Fibroblast of the conjunctiva (primary cell): ENCODE data around the gene HIPK2.
A peak's percentile ranks its signal among the peaks of the same experiment; 100 is the strongest.

Experiments used
- DNase-seq: peaks from one replicate; pipeline ENCODE4 v3.0.0-alpha.2; 2010; ENCODE audit warnings: low read depth

Gene HIPK2

DNA sequence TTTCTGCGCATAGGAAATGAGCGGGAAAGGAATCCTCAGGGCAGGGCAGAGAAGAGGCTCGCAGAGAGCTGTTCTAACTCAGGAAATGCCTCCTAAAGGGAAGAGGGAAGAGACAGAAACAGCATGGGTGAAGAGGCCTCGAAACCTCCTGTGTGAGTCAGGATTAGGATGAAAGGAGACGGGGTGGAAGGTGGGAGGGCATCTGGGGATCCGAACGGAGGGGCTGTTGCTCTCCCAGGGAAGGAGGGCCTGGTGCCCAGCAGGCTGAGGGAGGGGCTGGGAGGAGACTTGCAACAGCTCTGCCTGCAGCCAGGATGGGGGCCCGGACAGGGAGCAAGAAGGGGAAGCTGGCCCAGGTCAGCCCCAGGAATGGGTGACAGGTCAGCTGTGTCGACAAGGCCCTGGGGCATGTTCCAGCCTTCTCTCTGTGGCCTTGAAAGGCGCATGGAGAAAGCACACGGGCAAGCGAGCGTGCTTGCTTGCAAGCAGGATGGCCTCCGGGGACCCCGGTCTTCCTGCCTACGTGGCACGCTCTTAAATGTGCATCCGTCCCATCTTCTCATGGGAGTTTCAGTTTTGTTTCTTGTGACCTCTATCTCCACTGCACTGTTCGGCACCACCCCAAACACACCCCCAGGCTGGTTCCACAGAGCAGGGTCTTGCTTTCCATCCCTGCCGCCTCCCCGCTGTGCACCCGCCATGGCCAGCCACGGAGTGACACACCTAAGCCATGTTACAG lies 63.5 kb downstream of the HIPK2 start:
- no peak for DNase-seq

DNA sequence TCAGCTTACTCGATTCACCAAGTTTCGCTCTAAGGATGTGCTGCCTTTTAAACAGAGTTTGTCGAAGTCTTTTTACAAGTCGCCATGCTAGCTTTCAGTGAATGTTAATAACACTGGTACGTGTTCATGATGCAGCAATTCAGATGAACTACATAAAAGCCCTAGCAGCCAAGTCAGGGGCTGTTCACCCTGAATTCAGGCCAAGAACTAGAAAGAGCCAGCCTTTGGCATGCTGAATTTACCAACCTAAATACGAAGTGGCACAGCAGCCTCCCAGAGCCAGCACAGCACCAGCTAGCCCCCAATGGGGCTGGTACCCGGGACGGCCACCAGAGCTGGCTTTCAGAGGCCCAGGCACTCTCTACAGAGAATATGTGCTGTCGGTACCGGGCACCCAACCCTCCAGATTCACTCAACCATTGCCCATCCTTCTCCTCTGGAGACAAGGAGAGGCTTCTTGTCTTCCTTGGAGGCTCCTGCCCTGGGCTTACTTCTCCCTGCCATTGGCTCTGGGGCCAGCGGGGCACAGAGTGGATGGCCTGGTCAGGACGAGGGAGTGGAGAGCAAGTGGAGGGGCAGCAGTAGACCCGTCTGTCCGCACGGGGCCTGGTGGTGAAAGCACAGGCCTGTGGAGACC lies 64.2 kb downstream of the HIPK2 start:
- DNase-seq: no peak

DNA sequence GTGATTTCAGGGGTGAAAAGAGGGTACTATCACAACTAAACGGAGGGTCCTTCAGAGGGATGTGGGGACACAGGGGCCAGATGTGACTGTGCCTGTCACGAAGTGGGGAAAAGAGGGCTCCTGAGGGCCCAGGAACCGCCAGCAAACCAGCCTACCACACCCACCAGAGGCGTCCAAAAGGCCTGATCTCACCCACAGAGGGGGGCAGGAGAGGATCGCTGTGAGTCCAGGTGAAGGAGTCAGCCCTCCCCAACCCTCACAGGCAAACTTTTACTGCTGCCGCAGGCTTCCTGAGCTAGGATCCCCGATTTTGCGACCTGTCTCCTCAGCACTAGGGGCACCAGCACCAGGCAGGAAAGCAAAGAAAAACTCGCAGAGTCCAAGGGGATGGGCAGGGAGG lies 64.7 kb downstream of the HIPK2 start:
- DNase-seq: no peak

DNA sequence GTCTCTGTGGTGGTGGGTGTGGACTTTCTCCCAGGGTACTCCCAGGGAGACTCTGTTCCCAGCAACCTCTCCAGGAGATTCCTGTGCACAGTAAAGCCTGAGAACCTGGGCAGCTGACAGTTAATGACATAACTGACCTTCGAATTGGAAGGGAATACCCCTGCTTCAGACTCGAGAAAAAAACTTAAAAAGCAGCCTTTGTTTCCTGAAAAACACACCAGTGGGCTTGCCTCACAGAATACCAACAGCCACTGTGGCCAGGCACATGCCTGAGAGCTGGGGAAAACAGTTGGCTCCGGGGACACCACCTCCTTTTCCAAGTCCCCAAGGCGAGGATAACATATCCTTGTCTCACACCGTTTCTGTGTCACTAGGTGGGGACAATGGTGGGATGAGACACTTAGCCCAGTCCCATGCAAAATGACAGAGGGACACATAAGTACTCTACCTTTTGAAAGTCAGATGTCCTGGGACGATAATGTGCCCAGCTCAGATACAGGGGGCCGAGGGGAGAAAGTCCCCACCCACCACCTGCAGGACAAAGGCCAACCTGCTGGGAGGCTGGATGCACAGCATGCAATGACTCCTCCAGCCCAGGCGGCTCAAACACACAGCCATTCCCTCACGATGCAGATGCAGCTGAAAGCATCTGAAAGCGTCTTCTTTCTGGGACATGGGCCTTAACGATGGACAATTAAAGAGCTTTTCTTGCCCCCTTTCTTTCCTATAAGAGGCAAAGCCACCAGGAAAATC lies 65.6 kb downstream of the HIPK2 start:
- no peak for DNase-seq

DNA sequence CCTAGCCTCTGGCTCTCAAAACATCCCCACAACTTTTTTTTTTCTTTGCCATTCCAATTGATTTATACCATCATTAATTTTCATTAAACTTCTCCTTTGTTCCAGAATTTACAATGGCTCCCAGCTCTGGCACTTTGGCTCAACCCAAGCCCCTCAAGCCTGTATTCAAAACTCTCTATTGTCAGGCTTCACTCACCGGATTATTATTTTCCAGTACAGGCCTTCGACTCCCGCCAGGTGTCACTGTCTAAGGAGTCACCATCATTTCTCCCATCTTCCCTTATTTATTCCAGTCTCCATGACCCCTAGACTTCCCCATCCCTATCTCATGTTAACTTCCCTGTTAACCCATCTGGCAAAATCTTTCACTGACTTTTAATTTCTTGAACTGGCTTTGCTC lies 67.8 kb downstream of the HIPK2 start:
- DNase-seq: no peak

DNA sequence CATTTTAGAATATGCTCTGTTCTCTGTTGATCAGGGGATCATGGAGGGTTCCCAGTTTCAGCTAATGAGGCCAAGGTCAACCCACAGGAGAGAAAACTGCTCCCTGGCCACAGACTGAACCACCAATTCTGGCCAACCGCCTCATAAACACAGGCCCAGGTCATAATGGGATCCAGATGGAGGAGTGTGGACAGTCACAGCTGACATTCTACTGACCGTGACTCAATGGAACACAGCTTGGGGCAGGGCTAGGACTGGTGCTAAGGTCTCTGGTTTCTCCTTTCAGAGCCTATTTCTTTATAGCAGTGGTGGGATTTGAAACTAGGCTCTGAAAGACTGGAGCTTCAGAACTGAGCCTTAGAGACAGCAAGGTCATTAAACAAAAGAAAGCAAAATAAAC lies 68.3 kb downstream of the HIPK2 start:
- DNase-seq: peak; percentile 76

DNA sequence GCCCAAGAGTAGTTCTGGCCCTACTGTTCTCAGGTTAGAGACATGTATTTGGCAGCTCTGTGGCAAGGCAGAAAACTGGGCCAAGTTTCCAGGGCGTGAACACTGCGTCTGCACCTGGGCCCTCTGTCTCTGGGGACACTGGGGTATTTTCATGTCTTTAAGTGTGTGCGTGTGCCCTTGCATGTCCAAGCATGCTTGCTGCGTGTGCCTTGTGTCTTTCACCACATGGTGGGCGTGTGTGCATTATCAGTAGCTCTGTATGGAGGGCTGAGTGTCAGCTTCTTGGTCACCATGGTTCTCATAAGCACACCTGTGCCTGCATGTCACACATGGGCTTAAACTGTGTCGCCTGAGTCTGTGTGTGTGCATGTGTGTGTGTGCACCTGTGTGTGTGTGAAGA lies 69.3 kb downstream of the HIPK2 start:
- DNase-seq: no peak

DNA sequence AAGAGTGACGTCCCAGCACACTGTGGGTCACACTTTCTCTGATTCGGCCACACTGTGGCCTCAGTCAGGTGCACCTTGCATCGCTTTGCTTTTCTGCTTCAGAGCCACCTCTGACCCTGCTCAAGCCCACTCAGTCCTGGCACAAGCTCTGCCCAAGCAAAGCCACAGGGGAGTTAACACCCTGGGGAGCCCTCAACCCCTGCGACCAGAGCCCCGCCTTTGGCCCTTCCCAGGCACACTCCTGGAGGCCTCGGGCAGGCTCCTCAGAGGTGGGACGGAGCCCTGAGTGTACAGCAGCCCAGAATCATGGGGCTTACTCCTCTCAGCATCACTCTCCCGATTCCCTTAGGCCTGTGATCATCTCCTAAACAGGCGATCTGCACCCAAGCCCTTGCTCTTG lies 71.0 kb downstream of the HIPK2 start:
- DNase-seq: no peak

DNA sequence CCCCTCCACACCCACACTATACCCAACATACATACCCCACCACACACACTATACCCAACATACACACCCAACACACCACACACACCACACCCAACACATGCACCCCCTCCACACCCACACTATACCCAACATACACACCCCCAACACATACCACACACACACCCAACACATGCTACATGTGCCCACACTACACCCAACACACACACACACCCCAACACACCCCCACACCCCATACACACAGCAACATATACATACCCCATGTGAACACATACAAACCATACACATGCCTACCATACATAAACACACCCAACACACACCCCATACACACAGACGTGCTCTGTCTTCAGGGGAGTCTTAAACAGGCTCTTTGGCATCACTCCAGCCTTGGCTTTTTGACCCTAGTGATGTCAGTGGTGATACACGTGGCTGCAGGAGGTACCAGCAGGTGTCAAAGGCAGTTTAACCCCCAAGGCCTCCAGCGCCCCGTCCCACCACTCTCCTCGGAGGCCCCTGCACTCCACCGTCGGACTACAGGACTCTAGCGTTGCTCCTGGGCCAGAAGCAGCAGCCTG lies 73.4 kb downstream of the HIPK2 start:
- DNase-seq: no peak

DNA sequence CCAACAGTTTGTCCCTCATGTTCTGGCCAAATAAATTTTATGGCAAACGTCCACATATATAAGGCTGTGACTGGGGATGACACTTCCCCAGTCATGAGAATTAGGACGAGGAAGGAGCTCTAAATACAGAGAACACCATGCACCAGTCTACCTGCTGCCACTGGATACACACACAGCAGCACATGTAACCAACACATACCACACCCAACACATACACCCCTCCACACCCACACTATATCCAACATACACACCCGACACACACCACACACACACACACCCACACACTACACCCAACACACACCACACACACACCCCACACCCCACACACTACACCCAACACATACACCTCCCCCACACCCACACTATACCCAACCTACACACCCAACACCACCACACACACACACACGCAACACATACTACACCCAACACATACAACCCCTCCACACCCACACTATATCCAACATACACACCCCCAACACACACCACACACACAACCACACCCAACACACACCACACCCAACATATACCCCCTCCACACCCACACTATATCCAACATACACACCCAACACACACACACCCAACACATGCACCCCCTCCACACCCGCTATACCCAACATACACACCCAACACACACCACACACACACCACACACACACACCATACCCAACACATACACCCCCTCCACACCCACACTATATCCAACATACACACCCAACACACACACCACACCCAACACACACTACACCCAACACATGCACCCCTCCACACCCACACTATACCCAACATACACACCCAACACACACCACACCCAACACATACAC lies 74.1 kb downstream of the HIPK2 start:
- no peak for DNase-seq

DNA sequence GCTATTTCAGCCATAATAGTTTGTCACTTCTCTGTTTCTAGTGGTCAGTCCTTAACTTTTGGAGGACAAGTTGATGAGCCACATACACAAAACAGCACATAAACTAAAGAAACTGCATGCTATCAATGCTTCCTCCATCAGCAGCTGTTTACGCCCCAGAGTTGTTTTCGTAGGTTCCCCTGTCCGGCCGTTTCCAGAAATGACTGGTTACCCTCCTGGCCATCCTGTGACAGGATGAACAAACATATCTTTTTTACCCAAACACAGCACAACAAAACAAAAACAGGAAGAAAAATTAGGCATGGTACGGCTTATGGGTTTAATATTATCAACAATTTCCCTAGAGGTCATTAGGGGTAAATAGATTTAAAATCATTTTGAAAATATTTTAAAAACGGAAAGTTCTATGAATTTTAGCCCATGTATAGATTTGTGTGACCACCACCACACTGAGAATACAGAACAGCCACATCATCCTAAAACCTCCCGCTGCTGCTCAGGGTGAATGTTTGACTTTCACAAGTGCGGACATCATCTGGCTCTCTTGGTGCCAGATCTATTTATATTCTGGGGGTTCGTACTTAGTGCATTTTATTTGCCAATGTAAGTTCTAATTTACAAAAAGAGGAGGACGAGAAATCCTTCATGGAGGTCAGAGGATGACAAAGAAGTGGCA lies 74.8 kb downstream of the HIPK2 start:
- DNase-seq: no peak

DNA sequence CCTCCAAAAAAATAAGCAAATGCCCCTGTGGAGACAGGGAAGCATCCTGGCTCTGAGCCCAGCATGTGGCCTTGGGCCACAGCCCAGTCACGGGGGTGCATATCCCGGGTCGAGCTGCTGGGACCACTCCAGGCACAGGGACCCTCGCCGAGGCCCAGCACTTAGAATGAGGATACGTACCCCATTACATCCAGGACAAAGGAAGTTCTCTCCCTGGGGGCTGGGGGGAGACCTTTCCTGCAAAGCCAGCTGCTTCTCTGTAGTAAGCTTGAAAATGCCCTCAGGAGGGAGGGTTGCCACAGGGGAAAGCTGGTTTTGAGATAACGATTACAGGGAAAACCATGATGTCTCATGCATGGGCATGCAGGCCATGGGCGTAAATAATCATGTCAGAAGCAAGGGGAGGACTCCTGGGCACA lies 75.5 kb downstream of the HIPK2 start:
- no peak for DNase-seq

DNA sequence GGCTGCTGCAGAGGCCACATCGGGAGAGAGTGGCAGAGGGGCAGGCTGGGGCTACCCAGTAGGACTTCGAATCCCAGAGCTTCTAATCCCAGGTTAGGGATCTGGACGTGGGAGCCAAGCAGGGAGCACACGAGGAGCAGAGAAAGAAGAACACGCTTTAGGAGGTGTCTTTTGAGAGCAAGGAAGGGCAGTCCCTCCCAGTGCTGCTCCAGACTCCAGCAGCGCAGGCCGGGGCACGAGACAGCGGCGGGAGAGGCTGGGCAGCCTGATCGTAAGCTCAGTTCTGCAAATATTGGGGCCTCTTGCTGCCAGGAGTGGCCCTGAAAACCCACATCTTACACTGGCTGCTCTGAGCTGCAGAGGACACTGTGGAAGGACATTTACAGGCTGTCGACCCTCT lies 75.9 kb downstream of the HIPK2 start:
- DNase-seq: no peak

DNA sequence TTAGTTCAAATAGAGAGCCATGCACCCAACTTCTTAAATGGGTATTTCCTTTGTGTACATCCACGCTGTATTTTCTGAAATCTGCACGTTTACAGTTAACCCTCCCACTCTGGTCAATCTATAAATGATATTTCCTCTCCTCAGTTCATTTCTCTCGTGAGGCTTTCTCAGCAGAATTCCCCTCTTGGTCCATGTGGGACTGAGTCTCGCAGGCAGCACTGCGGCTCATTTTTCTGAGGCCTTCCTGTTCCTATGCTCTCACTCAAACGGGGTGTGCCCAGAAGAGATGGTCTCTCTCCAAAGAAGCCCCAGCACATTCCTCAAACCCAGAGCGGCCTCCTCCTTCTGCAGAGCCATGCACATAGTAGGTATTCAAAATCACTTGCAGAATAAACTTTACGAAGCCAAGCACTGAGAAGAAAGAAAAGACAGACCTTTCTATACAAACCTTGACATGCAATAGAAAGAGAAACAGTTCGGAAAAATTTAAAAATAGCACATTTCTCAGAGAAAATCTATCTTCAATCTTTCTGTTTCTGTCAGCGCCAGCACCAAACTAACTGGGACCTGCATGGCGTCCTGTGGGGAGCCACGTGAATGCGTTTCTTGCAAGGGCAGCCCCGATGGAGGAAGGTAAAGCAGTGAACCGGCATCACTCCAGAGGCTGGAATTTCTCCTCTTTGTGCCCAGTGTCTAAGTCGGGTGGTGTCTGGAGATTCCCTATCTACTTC lies 77.1 kb downstream of the HIPK2 start:
- DNase-seq: no peak

DNA sequence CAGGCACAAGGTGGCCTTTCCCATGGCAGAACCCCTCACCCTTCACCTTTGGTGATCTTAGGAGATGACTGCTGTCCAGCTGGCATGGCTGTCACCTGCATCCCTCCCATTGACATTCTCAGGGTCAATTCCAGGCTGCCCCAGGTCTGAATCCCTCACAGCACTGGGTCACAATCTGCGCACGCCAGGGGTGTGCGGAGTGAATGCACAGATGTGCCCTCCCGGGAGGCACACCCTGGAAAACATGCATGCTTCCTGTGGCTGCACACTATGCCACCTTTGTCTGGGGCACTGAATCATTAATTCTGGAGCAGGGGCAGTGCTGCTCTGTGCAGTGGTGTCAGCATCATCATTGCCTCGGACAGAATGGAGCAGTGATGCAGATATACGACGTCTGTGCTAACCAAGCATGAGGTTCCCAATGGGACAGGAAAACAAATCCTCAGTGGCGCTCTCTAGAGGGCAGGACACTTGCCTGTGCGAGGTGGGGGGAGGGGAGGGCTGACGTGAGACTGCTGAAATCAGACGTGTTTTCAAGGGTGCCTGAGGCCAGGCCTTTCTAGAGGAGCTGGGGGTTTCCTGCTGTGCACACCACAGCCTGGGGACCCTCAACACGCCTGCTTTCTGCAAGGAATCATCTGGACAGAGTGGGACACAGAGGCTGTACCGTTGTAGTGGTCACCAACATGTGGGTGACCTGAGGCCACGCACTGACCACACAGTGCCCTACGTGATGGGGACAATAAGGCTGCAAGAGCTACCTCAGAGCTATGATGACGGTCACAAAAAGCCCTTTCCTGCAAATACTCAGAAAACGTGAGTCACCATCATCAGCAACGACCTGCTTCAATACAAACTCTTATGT lies 77.9 kb downstream of the HIPK2 start:
- DNase-seq: no peak

DNA sequence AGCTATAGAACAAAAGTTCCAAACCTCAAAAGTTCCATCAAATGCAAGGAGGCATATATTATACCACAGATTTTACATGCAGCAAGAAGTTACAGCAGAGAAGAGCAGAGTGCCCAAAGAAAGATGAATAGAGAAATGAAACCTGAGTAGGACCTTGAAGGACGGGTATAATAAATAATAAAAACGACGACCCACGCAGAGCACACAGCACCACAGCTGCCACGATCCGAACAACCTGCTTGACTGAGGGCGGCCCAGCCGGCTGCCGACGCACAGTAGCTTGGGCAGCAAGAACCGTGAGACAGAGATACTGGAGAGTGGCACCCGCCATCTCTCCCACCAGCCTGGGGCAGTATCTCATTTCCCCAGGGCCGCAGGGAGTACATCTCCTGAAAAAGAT lies 79.0 kb downstream of the HIPK2 start:
- no peak for DNase-seq

DNA sequence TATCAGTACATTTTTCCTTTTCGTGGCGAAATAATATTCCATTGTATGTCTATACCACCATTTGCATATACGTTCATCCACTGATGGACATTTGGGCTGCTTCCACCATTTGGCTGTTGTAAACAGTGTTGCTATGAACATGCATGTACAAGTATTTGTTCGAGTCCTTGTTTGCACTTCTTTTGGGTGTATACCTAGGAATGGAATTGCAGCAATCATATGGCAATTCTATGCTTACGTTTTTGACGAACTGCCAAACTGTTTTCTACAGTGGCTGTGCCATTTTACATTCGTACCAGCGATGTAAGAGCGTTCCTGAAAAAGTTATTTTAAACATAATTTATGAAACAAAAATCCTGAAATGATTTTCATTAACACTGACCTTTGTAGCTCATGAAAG lies 79.5 kb downstream of the HIPK2 start:
- DNase-seq: no peak

DNA sequence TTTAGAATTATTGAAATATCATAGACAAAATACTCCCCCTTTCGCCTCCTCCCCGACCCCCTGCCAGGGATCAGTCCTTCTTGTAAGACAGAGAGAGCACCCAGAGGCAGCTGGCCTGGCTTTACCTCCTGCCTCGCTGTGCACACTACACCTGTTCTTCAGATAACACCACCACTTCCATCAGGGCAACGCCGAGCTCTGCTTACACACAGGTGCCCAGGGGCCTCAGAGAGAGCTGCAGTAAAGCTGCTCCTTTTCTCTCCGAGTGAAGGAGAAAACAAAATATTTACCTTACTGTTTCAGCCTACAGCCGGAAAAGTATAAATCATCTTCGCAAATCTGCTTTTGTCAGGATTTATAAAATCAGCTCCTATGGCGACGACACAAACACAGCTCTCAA lies 80.7 kb downstream of the HIPK2 start:
- no peak for DNase-seq

DNA sequence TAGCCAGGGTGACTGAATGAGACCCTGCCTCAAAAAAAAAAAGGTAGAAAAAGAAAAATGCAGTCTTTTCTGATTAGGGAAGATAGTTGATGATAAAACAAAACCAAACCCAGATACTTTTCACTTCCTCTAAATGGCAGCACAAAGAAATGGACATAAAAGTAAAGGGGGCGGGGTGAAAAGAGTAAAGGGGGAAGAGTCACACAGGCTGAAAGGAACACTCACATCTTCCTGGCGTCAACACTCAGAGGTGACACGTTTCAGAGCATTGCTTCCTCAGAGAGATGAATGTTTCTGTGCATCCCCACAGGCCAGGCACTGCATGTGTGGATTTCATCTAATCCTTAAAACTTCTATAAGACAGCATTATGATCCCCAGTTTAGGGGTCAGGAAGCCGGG lies 81.2 kb downstream of the HIPK2 start:
- no peak for DNase-seq

DNA sequence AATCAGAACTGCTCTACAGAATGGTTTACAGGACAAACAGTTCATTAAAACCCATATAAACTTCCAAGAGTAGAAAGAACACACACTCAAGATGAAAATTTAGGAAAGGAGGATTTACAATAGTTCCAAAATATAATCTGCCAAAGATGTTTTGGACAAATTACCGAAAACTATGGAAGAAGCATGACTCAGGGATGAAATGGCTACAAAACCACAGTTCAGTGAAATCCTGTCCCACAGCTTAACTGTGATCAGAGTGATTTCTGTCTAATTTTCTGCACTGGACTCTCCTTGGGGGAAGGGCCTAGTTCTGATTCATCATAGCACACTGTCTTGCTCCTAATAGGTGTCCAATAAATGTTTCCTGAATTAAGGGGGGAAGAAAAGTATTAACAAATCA lies 82.2 kb downstream of the HIPK2 start:
- DNase-seq: no peak
